ENCODE data around the gene TVP23A. TPM values are rescaled to one million over a fixed set of nuclear protein-coding genes. Genes with fewer than 3 reads are reported as not detected.
"Not testable (repeated sequence)": the region's sequence is repeated elsewhere in the genome, so short reads cannot be mapped to it uniquely, and the experiment has no call there.

The TVP23A gene
- total RNA-seq, 1 experiment from 2014 or later: not detected

DNA sequence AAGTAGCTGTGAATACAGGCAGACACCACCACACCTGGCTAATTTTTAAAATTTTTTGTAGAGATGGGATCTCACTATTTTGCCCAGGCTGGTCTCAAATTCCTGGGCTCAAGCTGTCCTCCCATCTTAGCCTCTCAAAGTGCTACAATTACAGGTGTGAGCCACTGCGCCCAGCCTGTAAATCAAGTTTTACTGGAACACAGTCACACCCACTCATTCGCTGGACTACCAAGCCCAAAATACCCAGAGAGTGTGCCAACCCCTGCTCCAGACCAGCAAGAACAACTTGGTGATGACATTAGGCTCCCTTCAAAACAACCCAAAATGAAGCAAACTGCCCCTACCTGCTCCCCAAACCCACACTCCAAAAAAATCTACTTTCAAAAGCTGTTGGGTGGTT, 36.0 kb downstream of the TVP23A start:
- TF ChIP-seq, protein P1, sequence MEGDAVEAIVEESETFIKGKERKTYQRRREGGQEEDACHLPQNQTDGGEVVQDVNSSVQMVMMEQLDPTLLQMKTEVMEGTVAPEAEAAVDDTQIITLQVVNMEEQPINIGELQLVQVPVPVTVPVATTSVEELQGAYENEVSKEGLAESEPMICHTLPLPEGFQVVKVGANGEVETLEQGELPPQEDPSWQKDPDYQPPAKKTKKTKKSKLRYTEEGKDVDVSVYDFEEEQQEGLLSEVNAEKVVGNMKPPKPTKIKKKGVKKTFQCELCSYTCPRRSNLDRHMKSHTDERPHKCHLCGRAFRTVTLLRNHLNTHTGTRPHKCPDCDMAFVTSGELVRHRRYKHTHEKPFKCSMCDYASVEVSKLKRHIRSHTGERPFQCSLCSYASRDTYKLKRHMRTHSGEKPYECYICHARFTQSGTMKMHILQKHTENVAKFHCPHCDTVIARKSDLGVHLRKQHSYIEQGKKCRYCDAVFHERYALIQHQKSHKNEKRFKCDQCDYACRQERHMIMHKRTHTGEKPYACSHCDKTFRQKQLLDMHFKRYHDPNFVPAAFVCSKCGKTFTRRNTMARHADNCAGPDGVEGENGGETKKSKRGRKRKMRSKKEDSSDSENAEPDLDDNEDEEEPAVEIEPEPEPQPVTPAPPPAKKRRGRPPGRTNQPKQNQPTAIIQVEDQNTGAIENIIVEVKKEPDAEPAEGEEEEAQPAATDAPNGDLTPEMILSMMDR (conservative IDR thresholded peaks at IDR 0.05; ENCODE audit: low read depth, low read length): no peak
- TF ChIP-seq EZH2 (IDR thresholded peaks at IDR 0.05; ENCODE audit: borderline replicate concordance, low read depth, low read length, poor library complexity, severe bottlenecking): no peak
- no peak for DNase-seq (ENCODE audit: low spot score)
- intact Hi-C loops (cut with micrococcal nuclease; ENCODE audit: unreplicated experiment): no loop called here
- no peaks in the 10 kb centered on the region for H3K27me3 ChIP-seq (replicated peaks; ENCODE audit: insufficient read depth, low read depth, low read length, poor library complexity)
- ChIA-PET CTCF (interaction anchor here (0.6 kb wide), 1 partner anchor 136 kb away, joined by 3 read pairs; no protein-coding TSS in a partner anchor), POLR2A (ENCODE audit: low non-redundant PET) (no interaction called here)
- no TSS peak for BruUV-seq (replicated peaks)
- no peaks in the 10 kb centered on the region for H3K36me3 ChIP-seq (ENCODE audit: insufficient read depth, low read length, poor library complexity, severe bottlenecking)
- H3K27ac ChIP-seq (ENCODE audit: low read depth, low read length, poor library complexity, severe bottlenecking): no peak overlapping the region
- peaks cover 2% of the 10 kb centered on the region for H3K4me1 ChIP-seq (ENCODE audit: insufficient read depth, low read length, poor library complexity, severe bottlenecking)
- H3K4me3 ChIP-seq (ENCODE audit: low read depth, low read length, poor library complexity, severe bottlenecking): no peak overlapping the region
- H3K9me3 ChIP-seq (ENCODE audit: low read depth, low read length, poor library complexity, severe bottlenecking): no peaks in the 10 kb centered on the region

DNA sequence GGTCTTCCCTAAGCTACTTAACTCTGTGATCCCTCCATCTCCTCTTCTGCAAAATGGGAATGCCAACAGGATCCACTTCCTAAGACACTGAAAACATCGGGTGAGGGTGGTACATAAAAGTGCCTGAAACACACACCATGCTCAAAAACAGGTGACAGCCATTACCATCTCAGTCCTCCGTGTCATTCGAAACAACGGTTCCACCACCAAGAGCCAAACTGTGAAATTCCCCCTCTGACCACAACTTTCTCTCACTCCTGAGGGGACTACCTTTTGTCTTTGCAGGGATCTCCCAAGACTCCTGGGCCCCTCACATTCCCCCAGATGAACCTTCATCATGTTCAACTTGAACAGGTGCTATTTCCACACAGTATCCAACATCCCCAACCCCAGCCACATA, 38.0 kb downstream of the TVP23A start:
- H3K27ac ChIP-seq (ENCODE audit: low read depth, low read length, poor library complexity, severe bottlenecking): no peak overlapping the region
- no TSS peak for BruUV-seq (replicated peaks)
- no peaks in the 10 kb centered on the region for H3K27me3 ChIP-seq (replicated peaks; ENCODE audit: insufficient read depth, low read depth, low read length, poor library complexity)
- H3K36me3 ChIP-seq (ENCODE audit: insufficient read depth, low read length, poor library complexity, severe bottlenecking): no peaks in the 10 kb centered on the region
- H3K9me3 ChIP-seq (ENCODE audit: low read depth, low read length, poor library complexity, severe bottlenecking): no peaks in the 10 kb centered on the region
- H3K4me3 ChIP-seq (ENCODE audit: low read depth, low read length, poor library complexity, severe bottlenecking): no peak overlapping the region
- ChIA-PET CTCF (no interaction called here), POLR2A (ENCODE audit: low non-redundant PET) (no interaction called here)
- no peak for TF ChIP-seq EZH2 (IDR thresholded peaks at IDR 0.05; ENCODE audit: borderline replicate concordance, low read depth, low read length, poor library complexity, severe bottlenecking)
- TF ChIP-seq, protein P1 (conservative IDR thresholded peaks at IDR 0.05; ENCODE audit: low read depth, low read length): no peak
- intact Hi-C loops (cut with micrococcal nuclease; ENCODE audit: unreplicated experiment): no loop called here
- H3K4me1 ChIP-seq (ENCODE audit: insufficient read depth, low read length, poor library complexity, severe bottlenecking): no peaks in the 10 kb centered on the region
- DNase-seq (ENCODE audit: low spot score): no peak

DNA sequence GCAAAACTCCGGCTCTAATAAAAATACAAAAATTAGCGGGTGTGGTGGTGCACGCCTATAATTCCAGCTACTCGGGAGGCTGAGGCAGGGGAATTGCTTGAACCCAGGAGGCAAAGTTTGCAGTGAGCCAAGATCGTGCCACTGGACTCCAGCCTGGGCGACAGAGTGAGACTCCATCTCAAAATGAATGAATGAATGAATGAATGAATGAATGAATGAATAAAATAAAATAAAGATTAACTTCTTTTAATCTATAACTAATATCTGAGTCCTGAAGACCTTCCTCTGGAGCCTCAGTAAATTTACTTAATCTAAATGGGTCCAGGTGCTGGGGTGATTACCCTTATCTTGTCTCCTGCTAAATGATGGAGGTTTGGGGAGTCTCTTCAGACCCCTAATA, 38.7 kb downstream of the TVP23A start:
- BruUV-seq (replicated peaks); H3K27ac ChIP-seq (ENCODE audit: low read depth, low read length, poor library complexity, severe bottlenecking); H3K9me3 ChIP-seq (ENCODE audit: low read depth, low read length, poor library complexity, severe bottlenecking); CTCF ChIA-PET; intact Hi-C loops (cut with micrococcal nuclease; ENCODE audit: unreplicated experiment); H3K4me3 ChIP-seq (ENCODE audit: low read depth, low read length, poor library complexity, severe bottlenecking); H3K36me3 ChIP-seq (ENCODE audit: insufficient read depth, low read length, poor library complexity, severe bottlenecking); H3K4me1 ChIP-seq (ENCODE audit: insufficient read depth, low read length, poor library complexity, severe bottlenecking); DNase-seq (ENCODE audit: low spot score); H3K27me3 ChIP-seq (replicated peaks; ENCODE audit: insufficient read depth, low read depth, low read length, poor library complexity); POLR2A ChIA-PET (ENCODE audit: low non-redundant PET): not testable (repeated sequence)

DNA sequence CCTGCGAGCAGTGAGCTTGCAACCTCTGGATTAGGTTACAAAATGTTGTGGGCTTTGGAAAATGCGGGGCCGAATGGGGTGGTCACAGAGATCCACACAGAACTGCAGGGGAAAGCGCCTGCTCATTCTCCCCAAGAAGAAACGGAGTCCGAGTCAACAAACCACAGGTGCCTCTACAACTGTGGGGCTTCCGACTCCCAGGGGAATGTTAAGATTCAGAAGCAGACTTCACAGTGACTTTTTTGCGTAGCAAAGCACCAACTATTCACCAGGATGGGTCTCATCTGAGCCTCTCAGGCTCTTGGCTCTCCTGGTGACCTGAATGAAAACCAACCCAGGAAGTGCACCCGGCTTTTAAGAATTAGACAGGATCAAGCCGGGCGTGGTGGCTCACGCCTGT, 41.2 kb downstream of the TVP23A start:
- H3K4me3 ChIP-seq (ENCODE audit: low read depth, low read length, poor library complexity, severe bottlenecking): no peak overlapping the region
- H3K9me3 ChIP-seq (ENCODE audit: low read depth, low read length, poor library complexity, severe bottlenecking): no peaks in the 10 kb centered on the region
- ChIA-PET POLR2A (ENCODE audit: low non-redundant PET) (no interaction called here), CTCF (no interaction called here)
- no peak overlapping the region for H3K27ac ChIP-seq (ENCODE audit: low read depth, low read length, poor library complexity, severe bottlenecking)
- intact Hi-C loops (cut with micrococcal nuclease; ENCODE audit: unreplicated experiment): no loop called here
- no peaks in the 10 kb centered on the region for H3K36me3 ChIP-seq (ENCODE audit: insufficient read depth, low read length, poor library complexity, severe bottlenecking)
- no peaks in the 10 kb centered on the region for H3K4me1 ChIP-seq (ENCODE audit: insufficient read depth, low read length, poor library complexity, severe bottlenecking)
- TF ChIP-seq, protein P1 (conservative IDR thresholded peaks at IDR 0.05; ENCODE audit: low read depth, low read length): no peak
- TF ChIP-seq EZH2 (IDR thresholded peaks at IDR 0.05; ENCODE audit: borderline replicate concordance, low read depth, low read length, poor library complexity, severe bottlenecking): no peak
- H3K27me3 ChIP-seq (replicated peaks; ENCODE audit: insufficient read depth, low read depth, low read length, poor library complexity): no peaks in the 10 kb centered on the region
- no peak for DNase-seq (ENCODE audit: low spot score)
- no TSS peak for BruUV-seq (replicated peaks)

DNA sequence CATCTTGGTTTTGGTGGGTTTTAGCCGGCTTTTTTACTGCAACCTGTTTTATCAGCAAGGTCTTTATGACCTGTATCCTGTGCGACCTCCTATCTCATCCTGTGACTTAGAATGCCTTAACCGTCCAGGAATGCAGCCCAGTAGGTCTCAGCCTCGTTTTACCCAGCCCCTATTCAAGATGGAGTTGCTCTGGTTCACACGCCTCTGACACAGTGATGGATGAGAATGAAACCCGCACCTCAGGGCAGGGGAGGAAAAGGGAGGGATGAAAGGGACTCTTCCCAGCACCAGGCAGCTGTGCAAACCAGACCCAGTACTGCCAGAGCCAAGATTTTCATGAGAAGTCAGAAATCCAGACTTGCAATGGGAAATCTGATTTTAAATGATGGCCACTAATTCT, 41.7 kb downstream of the TVP23A start:
- BruUV-seq (replicated peaks); CTCF ChIA-PET; H3K4me1 ChIP-seq (ENCODE audit: insufficient read depth, low read length, poor library complexity, severe bottlenecking); POLR2A ChIA-PET (ENCODE audit: low non-redundant PET); H3K36me3 ChIP-seq (ENCODE audit: insufficient read depth, low read length, poor library complexity, severe bottlenecking); H3K9me3 ChIP-seq (ENCODE audit: low read depth, low read length, poor library complexity, severe bottlenecking); DNase-seq (ENCODE audit: low spot score); H3K27ac ChIP-seq (ENCODE audit: low read depth, low read length, poor library complexity, severe bottlenecking); intact Hi-C loops (cut with micrococcal nuclease; ENCODE audit: unreplicated experiment); H3K27me3 ChIP-seq (replicated peaks; ENCODE audit: insufficient read depth, low read depth, low read length, poor library complexity); H3K4me3 ChIP-seq (ENCODE audit: low read depth, low read length, poor library complexity, severe bottlenecking): not testable (repeated sequence)
